Ovary (tissue), 9 donors: ENCODE results near the gene PTPRA. TPM values are rescaled to one million over a fixed set of nuclear protein-coding genes. Genes with fewer than 3 reads are reported as not detected.

Source experiments
- DNase-seq, 5 donors: peaks; one replicate each; pipeline ENCODE4 v3.0.0-alpha.2; 2019 to 2020
- H3K27ac ChIP-seq, 2 donors: fragments of 200-600 bp; one replicate each; pipeline versions ENCODE4 v1.5.1 to v1.8.0; 2019 to 2022
- H3K27me3 ChIP-seq: fragments of 200-600 bp; one replicate; pipeline ENCODE4 v1.8.0; 2022
- H3K36me3 ChIP-seq: fragments of 200-600 bp; sonication (generic); one replicate; pipeline ENCODE4 v1.5.1; 2019
- H3K4me1 ChIP-seq: one replicate; pipeline ENCODE4 v1.8.1; 2013; ENCODE audit warnings: mild to moderate bottlenecking, moderate library complexity; ENCODE audit not compliant: insufficient read depth
- H3K4me3 ChIP-seq: fragments of 200-600 bp; sonication (generic); one replicate; pipeline ENCODE4 v1.5.1; 2017
- H3K9me3 ChIP-seq, 2 donors: fragments of 200-600 bp in 1 of 2; sonication (generic) in 1 of 2; one replicate each; pipeline versions ENCODE4 v1.5.1 to v1.8.1; 2013 to 2019; ENCODE audit warnings: mild to moderate bottlenecking in 1 of 2, moderate library complexity in 1 of 2
- EP300 ChIP-seq: sonication (generic); formaldehyde crosslinking; IDR thresholded peaks from one replicate; pipeline ENCODE4 v1.6.1; 2017; ENCODE audit warnings: antibody characterized with exemption
- POLR2A ChIP-seq: fragments of 450-650 bp; IDR thresholded peaks from one replicate; pipeline ENCODE4 v1.6.1; 2017; ENCODE audit warnings: antibody characterized with exemption, mild to moderate bottlenecking, moderate library complexity
- WGBS, 3 donors: extraction: QIAGEN DNeasy Blood & Tissue Kit in 1 of 3; methylation state at CpG; one replicate each; pipeline versions ENCODE4 v1.1.5 to v1.1.7; 2013 to 2017; 5-methylcytosine and 5-hydroxymethylcytosine counted together
- intact Hi-C, 4 donors: fragments of 100-400 bp; cut with DNase I; formaldehyde crosslinking; loops; one replicate each; pipeline versions ENCODE4 v1.11.0 to v1.15.1; 2022 to 2023
- polyA plus RNA-seq, 2 donors: library from polyadenylated mRNA; stranded (reverse); fragments of 200-250 nt in 1 of 2; fragments of 350-450 nt in 1 of 2; fragmentation: Illumina TruSeq in 1 of 2; extraction: RNeasy Lipid Tissue Mini Kit (QIAGEN cat#74804) in 1 of 2; gene quantifications; one replicate each; pipeline ENCODE4 v1.2.3, GENCODE V29; 2013 to 2014
- total RNA-seq, 7 donors: library from RNA; depleted of rRNA in 2 of 7; stranded (reverse); fragments of >200 nt in 2 of 7; fragmentation: NEBNext Ultra II Directional in 3 of 7; extraction: Animal tissue kit (Norgen Biotek cat#: 25700) in 3 of 7; gene quantifications; one replicate each; pipeline versions ENCODE4 v1.1.0 to v1.2.4, GENCODE V29; 2016 to 2023
- TF ChIP-seq, protein P1 (sequence below), 3 donors: fragments of 450-650 bp in 2 of 3; fragments of 200-600 bp in 1 of 3; IDR thresholded peaks; one replicate each; pipeline versions ENCODE4 v1.5.1 to v1.8.0; 2016 to 2022; ENCODE audit warnings: antibody characterized with exemption in 3 of 3, mild to moderate bottlenecking in 1 of 3
- donor health status: DM: no; HTN: no; CAD: no; lungs with moderate emphysema.
- donor health status: DM: no; HTN: no; CAD: no.
- donor health status: Bipolar disorder and iron deficiency.
- donor health status: DM: yes; HTN: yes; CAD: no.
- donor health status: DM: no; HTN: no; CAD: no.
- donor health status: DM: yes; HTN: yes; CAD: no.

Gene PTPRA
- total and polyA plus RNA-seq, 9 donors = 40.7 to 178 (median 71.8) TPM

DNA sequence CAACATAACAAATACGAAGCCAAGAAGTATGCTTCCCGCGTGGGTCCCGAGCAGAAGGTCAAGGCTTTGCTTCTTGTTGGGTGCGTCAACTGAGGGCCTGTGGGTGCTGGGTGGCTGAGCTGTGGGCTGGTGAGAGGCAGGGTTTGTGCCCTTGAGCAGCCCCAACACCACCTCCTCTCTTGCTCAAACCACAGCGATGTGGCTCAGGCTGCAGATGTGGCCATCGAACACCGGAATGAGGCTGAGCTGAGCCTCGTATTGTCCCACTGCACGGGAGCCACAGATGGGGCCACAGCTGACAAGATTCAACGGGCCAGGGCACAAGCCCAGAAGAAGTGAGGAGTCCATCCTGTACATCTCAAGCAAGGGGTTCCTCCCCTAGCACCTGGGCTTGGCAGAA, 7.0 kb upstream of the PTPRA start:
- 79 to 90% (median 82%) methylated on average over 11 of the region's 11 CpGs for WGBS, 3 donors
- Histone ChIP-seq H3K36me3 (no peaks in the 10 kb centered on the region), H3K27me3 (no peaks in the 10 kb centered on the region), H3K4me1 (no peaks in the 10 kb centered on the region), H3K9me3 (no peaks in the 10 kb centered on the region), H3K27ac (no peak overlapping the region), H3K4me3 (no peak overlapping the region)
- DNase-seq = no peak
- no peak for TF ChIP-seq EP300
- TF ChIP-seq, protein P1, sequence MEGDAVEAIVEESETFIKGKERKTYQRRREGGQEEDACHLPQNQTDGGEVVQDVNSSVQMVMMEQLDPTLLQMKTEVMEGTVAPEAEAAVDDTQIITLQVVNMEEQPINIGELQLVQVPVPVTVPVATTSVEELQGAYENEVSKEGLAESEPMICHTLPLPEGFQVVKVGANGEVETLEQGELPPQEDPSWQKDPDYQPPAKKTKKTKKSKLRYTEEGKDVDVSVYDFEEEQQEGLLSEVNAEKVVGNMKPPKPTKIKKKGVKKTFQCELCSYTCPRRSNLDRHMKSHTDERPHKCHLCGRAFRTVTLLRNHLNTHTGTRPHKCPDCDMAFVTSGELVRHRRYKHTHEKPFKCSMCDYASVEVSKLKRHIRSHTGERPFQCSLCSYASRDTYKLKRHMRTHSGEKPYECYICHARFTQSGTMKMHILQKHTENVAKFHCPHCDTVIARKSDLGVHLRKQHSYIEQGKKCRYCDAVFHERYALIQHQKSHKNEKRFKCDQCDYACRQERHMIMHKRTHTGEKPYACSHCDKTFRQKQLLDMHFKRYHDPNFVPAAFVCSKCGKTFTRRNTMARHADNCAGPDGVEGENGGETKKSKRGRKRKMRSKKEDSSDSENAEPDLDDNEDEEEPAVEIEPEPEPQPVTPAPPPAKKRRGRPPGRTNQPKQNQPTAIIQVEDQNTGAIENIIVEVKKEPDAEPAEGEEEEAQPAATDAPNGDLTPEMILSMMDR (IDR thresholded peaks at IDR 0.05) = no peak
- no peak for TF ChIP-seq POLR2A
- intact Hi-C loops = no loop called here

DNA sequence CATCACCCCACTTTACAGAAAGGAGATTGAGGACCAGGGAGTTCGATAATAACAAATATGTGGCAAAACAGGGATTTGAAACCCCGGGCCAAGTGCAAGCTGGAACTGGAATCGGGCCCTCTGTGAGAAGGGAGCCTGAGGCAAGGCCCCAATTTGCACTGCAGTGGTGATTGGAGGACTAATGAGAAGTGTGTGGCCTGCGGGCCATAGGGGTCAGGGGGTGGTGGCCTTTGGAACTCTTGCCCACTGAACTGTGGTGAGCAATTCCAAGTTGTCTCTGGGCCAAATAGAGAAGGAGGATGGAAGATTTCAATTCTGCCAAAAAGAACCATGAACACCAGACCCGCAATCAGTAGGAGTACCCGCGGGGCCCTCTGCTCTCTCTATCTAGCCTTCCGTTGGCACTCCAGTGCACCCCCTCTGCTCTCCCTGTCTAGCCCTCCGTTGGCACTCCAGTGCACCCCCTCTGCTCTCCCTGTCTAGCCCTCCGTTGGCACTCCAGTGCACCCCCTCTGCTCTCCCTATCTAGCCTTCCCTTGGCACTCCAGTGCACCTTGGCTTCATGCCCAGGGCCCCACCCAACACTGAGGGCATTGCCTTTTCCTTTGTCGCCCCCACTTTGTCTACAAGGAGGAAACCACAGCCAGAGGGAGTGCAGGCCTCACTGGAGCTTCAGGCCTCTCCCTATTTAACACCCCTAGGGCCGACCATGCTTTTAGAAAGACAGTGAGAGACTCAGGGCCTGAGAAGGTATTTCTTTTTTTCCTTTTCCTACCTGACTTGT, 6.0 kb upstream of the PTPRA start:
- intact Hi-C loops = no loop called here
- no peaks in the 10 kb centered on the region for H3K9me3 ChIP-seq
- H3K4me3 ChIP-seq = no peak overlapping the region
- WGBS, 3 donors = 80 to 86% (median 82%) methylated on average over 12 of the region's 12 CpGs
- no peak overlapping the region for H3K27ac ChIP-seq
- H3K36me3 ChIP-seq = no peaks in the 10 kb centered on the region
- H3K27me3 ChIP-seq = no peaks in the 10 kb centered on the region
- H3K4me1 ChIP-seq = peaks cover 3% of the 10 kb centered on the region
- no peak for DNase-seq
- TF ChIP-seq EP300 (no peak), POLR2A (no peak)
- TF ChIP-seq, protein P1 (IDR thresholded peaks at IDR 0.05) = no peak

DNA sequence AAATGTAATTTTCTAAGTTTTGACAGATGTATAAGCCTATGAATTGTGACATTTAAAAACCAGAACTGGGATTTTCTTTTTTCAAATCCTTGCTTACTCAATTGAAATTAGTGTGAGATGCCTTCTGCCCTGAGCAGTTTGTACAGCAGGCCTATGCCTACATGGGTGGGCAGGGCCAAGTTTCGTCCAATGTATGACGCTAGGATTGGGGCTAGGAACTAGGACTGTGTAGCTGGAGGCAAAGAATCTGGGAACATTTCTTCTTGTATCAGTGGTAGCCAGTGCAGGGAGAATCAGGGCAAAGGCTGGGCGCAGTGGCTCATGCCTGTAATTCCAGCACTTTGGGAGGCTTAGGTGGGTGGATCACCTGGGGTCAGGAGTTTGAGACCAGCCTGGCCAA, 3.9 kb upstream of the PTPRA start:
- H3K9me3 ChIP-seq = no peaks in the 10 kb centered on the region
- H3K36me3 ChIP-seq = no peaks in the 10 kb centered on the region
- no peak overlapping the region for H3K27ac ChIP-seq
- intact Hi-C loops = no loop called here
- no peak for DNase-seq
- no peaks in the 10 kb centered on the region for H3K27me3 ChIP-seq
- no peak for TF ChIP-seq EP300
- TF ChIP-seq, protein P1 (IDR thresholded peaks at IDR 0.05) = no peak
- H3K4me3 ChIP-seq = no peak overlapping the region
- peaks cover 5% of the 10 kb centered on the region for H3K4me1 ChIP-seq
- WGBS, 3 donors = 84 to 93% (median 89%) methylated on average over 3 of the region's 3 CpGs

DNA sequence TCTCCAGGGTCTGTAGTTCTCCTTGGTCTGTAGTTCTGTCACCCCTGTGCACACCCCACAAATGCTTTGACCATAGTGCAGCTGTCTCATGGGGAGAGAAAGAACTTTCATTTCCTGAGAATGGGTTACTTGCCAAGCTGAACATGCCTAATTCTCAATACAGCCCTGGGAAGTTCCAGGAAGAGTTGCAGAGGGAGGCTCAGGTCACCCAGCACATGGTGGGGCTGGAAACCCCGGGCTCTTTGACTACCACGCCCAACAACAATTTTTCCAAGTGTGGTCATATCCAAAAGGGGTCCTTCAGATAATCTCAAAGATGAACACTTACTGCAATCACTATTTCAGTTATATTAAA, 2.2 kb upstream of the PTPRA start:
- intact Hi-C loops = no loop called here
- no peaks in the 10 kb centered on the region for H3K36me3 ChIP-seq
- H3K4me3 ChIP-seq = no peak overlapping the region
- WGBS, 3 donors = 25 to 31% (median 26%) methylated on average over 2 of the region's 2 CpGs
- no peak for DNase-seq
- no peaks in the 10 kb centered on the region for H3K27me3 ChIP-seq
- no peak overlapping the region for H3K27ac ChIP-seq
- TF ChIP-seq POLR2A = no peak
- no peak for TF ChIP-seq EP300
- TF ChIP-seq, protein P1 (IDR thresholded peaks at IDR 0.05) = no peak
- peaks cover 5% of the 10 kb centered on the region for H3K4me1 ChIP-seq
- no peaks in the 10 kb centered on the region for H3K9me3 ChIP-seq
